NCI-H524 (cell line): ENCODE measurements around the gene KCNC1.
A peak's percentile ranks its signal among the peaks of the same experiment; 100 is the strongest.

Source experiments
- DNase-seq, 2 experiments: peaks; one replicate each; lab custom pipeline; 2025; lab: John Stamatoyannopoulos, UW

KCNC1 gene

GRCh38 chr11:17822401-17822781 lies 87.8 kb downstream of the KCNC1 start:
- no peak for DNase-seq

- DNase-seq = peak in 1 of 2 experiments; percentile 58
Measured at GRCh38 chr11:17827006-17827405, 92.4 kb downstream of the KCNC1 start.

- DNase-seq = peak in 1 of 2 experiments; percentile 48
Measured at GRCh38 chr11:17828311-17828751, 93.8 kb downstream of the KCNC1 start.

- DNase-seq = no peak
Measured at GRCh38 chr11:17831228-17831627, 96.6 kb downstream of the KCNC1 start.

GRCh38 chr11:17831883-17832282 lies 97.3 kb downstream of the KCNC1 start:
- DNase-seq = no peak
